Nephron progenitor cell (in vitro differentiated cells): Measurements from ENCODE around the gene CLEC16A.

Experiments used
- DNase-seq: peaks from one replicate; pipeline ENCODE4 v3.0.0; 2021
- H3K27ac Mint-ChIP-seq: 2 replicates; pipeline ENCODE4 v1.8.0; 2021; ENCODE audit warnings: mild to moderate bottlenecking, moderate library complexity, mixed read lengths
- H3K27me3 Mint-ChIP-seq: 2 replicates; pipeline ENCODE4 v1.8.0; 2021; ENCODE audit warnings: mild to moderate bottlenecking, low read depth, mixed read lengths; ENCODE audit not compliant: poor library complexity
- H3K36me3 Mint-ChIP-seq: 2 replicates; pipeline ENCODE4 v1.8.0; 2021; ENCODE audit warnings: low read depth, mixed read lengths
- H3K4me1 Mint-ChIP-seq: 2 replicates; pipeline ENCODE4 v1.8.0; 2021; ENCODE audit warnings: mixed read lengths
- H3K4me3 Mint-ChIP-seq: 2 replicates; pipeline ENCODE4 v1.8.0; 2021; ENCODE audit warnings: mild to moderate bottlenecking, moderate library complexity, mixed read lengths
- H3K9me3 Mint-ChIP-seq: 2 replicates; pipeline ENCODE4 v1.8.0; 2021; ENCODE audit warnings: mild to moderate bottlenecking, moderate library complexity, mixed read lengths
- TF ChIP-seq, protein P1 (sequence below): fragments of 200-600 bp; sonication (generic); IDR thresholded peaks from 2 replicates; pipeline ENCODE4 v1.5.0; 2021; ENCODE audit warnings: antibody characterized with exemption

Gene CLEC16A

DNA sequence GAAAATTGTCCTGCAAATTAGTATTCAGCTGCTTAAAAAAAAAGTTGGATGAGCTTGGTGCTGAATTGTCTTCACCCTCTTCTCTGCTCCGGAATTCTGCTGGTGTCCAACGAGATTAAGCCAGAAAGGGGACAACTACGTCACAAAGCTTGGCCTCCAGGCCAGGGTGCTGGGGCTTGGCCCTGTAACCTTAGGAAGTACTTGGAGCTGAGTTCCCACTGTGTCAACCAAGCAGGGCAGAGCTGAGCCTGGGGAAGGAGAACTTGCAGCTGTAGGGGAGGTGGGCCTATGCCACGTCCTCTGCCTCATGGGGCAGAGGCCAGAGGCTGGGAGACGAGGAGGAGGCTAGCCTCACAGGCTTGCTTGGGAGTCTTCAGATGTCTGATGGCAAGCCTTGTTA lies 71.2 kb downstream of the CLEC16A start:
- Mint-ChIP-seq H3K27me3 (no peaks in the 10 kb centered on the region), H3K27ac (no peak overlapping the region), H3K9me3 (peaks cover 17% of the 10 kb centered on the region), H3K36me3 (peaks cover 50% of the 10 kb centered on the region), H3K4me3 (no peak overlapping the region), H3K4me1 (peaks cover 7% of the 10 kb centered on the region)
- TF ChIP-seq, protein P1, sequence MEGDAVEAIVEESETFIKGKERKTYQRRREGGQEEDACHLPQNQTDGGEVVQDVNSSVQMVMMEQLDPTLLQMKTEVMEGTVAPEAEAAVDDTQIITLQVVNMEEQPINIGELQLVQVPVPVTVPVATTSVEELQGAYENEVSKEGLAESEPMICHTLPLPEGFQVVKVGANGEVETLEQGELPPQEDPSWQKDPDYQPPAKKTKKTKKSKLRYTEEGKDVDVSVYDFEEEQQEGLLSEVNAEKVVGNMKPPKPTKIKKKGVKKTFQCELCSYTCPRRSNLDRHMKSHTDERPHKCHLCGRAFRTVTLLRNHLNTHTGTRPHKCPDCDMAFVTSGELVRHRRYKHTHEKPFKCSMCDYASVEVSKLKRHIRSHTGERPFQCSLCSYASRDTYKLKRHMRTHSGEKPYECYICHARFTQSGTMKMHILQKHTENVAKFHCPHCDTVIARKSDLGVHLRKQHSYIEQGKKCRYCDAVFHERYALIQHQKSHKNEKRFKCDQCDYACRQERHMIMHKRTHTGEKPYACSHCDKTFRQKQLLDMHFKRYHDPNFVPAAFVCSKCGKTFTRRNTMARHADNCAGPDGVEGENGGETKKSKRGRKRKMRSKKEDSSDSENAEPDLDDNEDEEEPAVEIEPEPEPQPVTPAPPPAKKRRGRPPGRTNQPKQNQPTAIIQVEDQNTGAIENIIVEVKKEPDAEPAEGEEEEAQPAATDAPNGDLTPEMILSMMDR: no peak
- DNase-seq: no peak

DNA sequence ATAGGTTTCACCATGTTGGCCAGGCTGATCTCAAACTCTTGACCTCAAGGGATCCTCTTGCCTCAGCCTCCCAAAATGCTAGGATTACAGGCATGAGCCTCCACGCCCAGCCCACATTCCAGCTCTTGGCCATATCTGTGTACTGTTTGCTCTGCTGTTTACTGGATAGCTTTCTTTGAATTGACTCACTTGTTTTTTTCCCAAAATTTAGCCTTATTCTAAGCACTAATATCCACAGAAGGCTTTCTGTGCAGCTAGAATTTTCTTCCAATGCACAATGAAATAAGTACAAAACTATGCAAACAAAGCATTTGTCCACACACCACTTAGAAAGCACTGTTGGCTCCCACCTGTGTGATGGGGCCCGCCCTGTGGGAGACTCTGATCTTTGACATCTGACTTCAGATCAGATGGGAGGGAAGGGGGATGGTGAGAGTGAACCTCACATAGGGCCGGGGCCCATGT lies 72.2 kb downstream of the CLEC16A start:
- Mint-ChIP-seq H3K27me3 (no peaks in the 10 kb centered on the region), H3K9me3 (peaks cover 16% of the 10 kb centered on the region), H3K4me3 (no peak overlapping the region), H3K4me1 (peaks cover 10% of the 10 kb centered on the region), H3K36me3 (peaks cover 45% of the 10 kb centered on the region), H3K27ac (no peak overlapping the region)
- no peak for DNase-seq
- TF ChIP-seq, protein P1: no peak

DNA sequence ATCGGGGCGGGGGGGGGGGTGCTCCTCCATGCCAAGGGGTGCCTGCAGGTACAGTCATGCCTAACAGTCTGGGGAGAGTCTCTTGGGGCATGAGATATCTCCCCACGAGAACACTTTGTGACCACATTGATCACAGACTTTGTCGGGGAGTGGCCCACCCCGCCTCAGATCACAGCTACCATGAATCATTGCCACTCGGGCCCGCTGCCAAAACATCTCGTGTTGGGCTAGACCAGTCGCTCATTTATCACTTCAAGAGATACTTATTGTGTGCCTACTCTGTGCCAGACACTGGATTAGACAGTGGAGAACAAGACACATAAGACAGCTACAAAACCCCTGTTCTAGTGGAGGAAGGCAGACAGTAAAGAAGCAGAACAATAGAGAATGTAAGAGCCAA lies 72.6 kb downstream of the CLEC16A start:
- Mint-ChIP-seq H3K36me3 (peaks cover 41% of the 10 kb centered on the region), H3K27ac (peak overlapping the region; percentile 10), H3K4me1 (peaks cover 15% of the 10 kb centered on the region), H3K9me3 (peaks cover 12% of the 10 kb centered on the region), H3K4me3 (no peak overlapping the region), H3K27me3 (no peaks in the 10 kb centered on the region)
- TF ChIP-seq, protein P1: no peak
- DNase-seq: no peak

DNA sequence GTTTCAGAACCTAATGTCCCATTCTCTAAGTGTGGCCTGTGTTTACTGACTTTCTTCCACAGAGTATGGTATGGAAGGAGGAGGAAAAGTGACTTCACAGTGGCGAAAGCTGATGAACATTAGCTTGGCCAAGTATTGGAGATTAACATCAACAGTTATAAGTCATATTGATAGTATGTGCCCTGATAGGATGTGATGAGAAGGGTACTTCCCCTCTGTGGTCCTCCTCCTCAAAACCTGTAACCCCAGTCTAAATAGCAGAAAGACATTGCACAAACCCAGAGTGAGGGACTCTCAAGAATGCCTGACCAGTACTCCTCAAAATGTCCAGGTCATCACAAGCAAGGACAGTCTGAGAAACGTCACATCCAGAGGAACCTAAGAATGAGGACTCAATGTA lies 73.1 kb downstream of the CLEC16A start:
- Mint-ChIP-seq H3K9me3 (peaks cover 10% of the 10 kb centered on the region), H3K27me3 (no peaks in the 10 kb centered on the region), H3K4me1 (peaks cover 16% of the 10 kb centered on the region), H3K27ac (no peak overlapping the region), H3K36me3 (peaks cover 35% of the 10 kb centered on the region), H3K4me3 (no peak overlapping the region)
- DNase-seq: no peak
- TF ChIP-seq, protein P1: no peak

DNA sequence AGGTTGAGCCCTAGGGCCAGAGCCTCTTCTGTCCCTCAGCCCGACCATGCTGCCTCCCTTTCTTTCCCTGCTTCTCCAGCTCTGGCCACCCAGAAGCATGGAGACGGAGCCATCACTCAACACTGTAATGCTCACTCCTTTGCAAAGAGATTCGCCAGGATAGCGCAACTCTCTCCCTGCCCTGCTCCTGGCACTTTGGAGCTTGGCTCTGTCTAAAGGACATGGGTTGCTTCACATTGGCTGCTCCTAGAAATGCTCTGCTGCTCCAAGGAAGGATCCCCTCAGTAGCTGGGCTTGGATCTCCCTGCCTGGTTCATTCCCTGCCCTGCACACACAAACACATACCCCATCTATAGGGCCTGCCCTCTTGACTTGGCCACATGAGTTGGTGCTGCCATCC lies 76.0 kb downstream of the CLEC16A start:
- peak overlapping the region; percentile 62 for H3K27ac Mint-ChIP-seq
- H3K9me3 Mint-ChIP-seq: peaks cover 10% of the 10 kb centered on the region
- H3K36me3 Mint-ChIP-seq: peaks cover 45% of the 10 kb centered on the region
- no peaks in the 10 kb centered on the region for H3K27me3 Mint-ChIP-seq
- H3K4me3 Mint-ChIP-seq: no peak overlapping the region
- DNase-seq: no peak
- TF ChIP-seq, protein P1: no peak
- peaks cover 16% of the 10 kb centered on the region for H3K4me1 Mint-ChIP-seq

DNA sequence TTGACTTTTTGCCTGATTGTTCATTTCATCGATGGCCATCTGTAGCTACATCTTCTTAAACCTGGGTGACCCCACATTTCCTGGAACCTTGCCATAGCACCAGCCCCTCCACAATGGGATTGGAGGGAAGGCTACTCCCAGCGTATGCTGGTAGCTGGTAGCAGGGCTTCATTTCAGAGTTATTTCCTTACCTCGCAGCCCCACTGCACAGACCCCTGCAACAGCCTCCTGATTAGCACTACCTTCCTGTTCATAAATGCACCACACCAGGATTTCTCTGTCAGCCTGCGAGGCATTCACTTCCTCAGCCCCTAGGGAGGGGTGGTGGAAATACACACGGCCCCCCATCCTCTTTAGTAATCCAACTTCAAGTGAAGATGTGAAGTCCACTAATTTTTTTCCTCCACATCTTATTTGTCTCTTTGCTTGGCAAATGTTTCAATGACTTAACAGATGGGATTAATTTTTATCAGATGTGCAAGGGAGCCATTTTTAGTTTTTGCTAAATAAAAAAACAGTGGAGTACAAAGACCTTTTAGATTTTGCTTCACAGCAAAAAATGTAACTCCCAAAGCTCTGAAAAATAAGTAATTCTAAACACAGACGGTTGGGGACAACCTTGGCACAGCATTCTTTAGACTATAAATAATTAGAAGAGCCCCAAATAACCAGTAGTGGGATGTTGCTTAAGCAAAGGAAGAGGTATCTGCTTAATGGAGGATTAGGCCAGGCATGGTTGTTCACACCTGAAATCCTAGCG lies 76.6 kb downstream of the CLEC16A start:
- TF ChIP-seq, protein P1: no peak
- H3K27me3 Mint-ChIP-seq: no peaks in the 10 kb centered on the region
- no peak for DNase-seq
- peaks cover 16% of the 10 kb centered on the region for H3K9me3 Mint-ChIP-seq
- H3K4me1 Mint-ChIP-seq: peaks cover 16% of the 10 kb centered on the region
- H3K4me3 Mint-ChIP-seq: no peak overlapping the region
- peaks cover 51% of the 10 kb centered on the region for H3K36me3 Mint-ChIP-seq
- H3K27ac Mint-ChIP-seq: peak overlapping the region; percentile 62
